RWPE2 (cell line): ENCODE data around the gene PRRC2B.

ENCODE experiments used
- ATAC-seq: fragments of 200-7000 bp; cut with Tn5 transposase; 3 replicates; pipeline ENCODE4 v1.9.1; 2021; ENCODE audit warnings: low read depth
- DNase-seq: peaks from one replicate; pipeline ENCODE4 v3.0.0-alpha.2; 2020; ENCODE audit warnings: low spot score
- H3K27ac ChIP-seq: fragments of 450-650 bp; 2 replicates; pipeline ENCODE4 v1.5.1; 2017; ENCODE audit warnings: mild to moderate bottlenecking; ENCODE audit not compliant: poor library complexity, severe bottlenecking
- H3K27me3 ChIP-seq: fragments of 250-450 bp; sonication (Bioruptor Pico); 2 replicates; pipeline ENCODE4 v1.5.1; 2021; ENCODE audit warnings: mild to moderate bottlenecking, moderate library complexity; ENCODE audit not compliant: insufficient read depth, poor library complexity, severe bottlenecking
- H3K36me3 ChIP-seq: fragments of 250-450 bp; sonication (Bioruptor Pico); 2 replicates; pipeline ENCODE4 v1.5.1; 2020; ENCODE audit warnings: low read depth, mild to moderate bottlenecking, moderate library complexity
- H3K4me1 ChIP-seq: fragments of 250-450 bp; sonication (Bioruptor Pico); 2 replicates; pipeline ENCODE4 v1.5.1; 2021; ENCODE audit warnings: mild to moderate bottlenecking, moderate library complexity; ENCODE audit not compliant: insufficient read depth, poor library complexity, severe bottlenecking
- H3K4me3 ChIP-seq: fragments of 250-450 bp; sonication (Bioruptor Pico); 2 replicates; pipeline ENCODE4 v1.5.1; 2021; ENCODE audit warnings: mild to moderate bottlenecking, moderate library complexity; ENCODE audit not compliant: severe bottlenecking
- H3K9me3 ChIP-seq: fragments of 250-450 bp; sonication (Bioruptor Pico); 2 replicates; pipeline ENCODE4 v1.5.1; 2021; ENCODE audit warnings: mild to moderate bottlenecking, moderate library complexity; ENCODE audit not compliant: severe bottlenecking
- CTCF ChIP-seq: fragments of 450-650 bp; IDR thresholded peaks from one replicate; pipeline ENCODE4 v1.5.1; 2017; ENCODE audit warnings: mild to moderate bottlenecking, moderate library complexity; ENCODE audit not compliant: poor library complexity, severe bottlenecking

Gene PRRC2B

DNA sequence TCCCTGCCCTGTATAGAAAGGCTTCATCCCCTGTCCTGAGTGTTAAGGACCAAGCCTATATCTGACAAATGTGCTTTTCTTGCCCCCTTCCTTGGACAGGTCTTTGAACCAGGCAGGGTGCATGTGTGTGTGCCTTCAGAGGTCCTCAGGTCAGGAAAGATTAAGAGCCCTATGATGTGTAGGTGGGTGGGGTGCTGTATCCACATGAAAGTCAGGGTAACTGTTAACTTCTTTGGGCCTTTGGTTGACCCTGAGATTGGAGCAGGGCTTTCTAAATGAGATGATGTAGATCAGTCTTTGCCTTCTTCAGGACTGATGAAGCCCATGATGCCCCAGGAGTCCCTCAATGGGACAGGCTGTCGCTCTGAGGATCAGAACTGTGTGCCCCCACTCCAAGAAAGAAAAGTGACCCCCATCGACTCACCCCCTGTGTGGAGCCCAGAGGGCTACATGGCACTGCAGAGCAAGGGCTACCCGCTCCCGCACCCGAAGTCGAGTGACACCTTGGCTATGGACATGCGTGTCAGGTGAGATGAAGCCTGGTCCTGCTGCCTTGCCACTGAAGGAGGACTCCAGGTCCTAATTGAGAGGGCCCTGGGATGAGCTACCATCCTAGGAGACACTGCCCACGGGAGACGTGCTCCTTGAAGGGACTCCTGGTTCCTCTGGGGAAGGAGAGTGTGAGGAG lies 79.5 kb downstream of the PRRC2B start:
- Histone ChIP-seq H3K4me3 (no peak overlapping the region), H3K4me1 (no peaks in the 10 kb centered on the region), H3K27me3 (no peaks in the 10 kb centered on the region), H3K9me3 (no peaks in the 10 kb centered on the region), H3K36me3 (peaks cover 98% of the 10 kb centered on the region), H3K27ac (no peak overlapping the region)
- no peak for TF ChIP-seq CTCF
- DNase-seq: peak; percentile 35
- ATAC-seq: no peak

DNA sequence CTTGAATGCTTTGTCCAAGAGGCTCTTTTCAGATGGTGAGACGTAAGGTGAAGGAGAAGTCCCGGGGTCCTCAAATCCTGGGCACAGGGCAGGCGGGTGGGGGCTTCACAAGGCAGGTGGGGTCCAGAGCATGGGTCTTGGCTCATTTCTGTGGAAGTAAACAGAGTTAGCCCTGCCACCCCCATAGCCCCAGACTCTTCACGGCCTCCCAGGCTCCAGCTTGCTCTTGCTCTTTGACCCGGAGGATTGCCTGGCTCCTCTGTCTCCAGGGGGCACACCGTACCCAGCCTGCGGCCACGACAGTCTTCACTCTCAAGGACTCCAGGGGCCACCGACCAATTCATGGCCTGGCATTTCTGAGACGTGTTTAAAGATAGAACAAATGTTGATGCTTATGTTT lies 80.0 kb downstream of the PRRC2B start:
- peak; percentile 22 for DNase-seq
- Histone ChIP-seq H3K4me3 (no peak overlapping the region), H3K36me3 (peaks cover 97% of the 10 kb centered on the region), H3K27ac (no peak overlapping the region), H3K4me1 (no peaks in the 10 kb centered on the region), H3K27me3 (no peaks in the 10 kb centered on the region), H3K9me3 (no peaks in the 10 kb centered on the region)
- ATAC-seq: no peak
- no peak for TF ChIP-seq CTCF

GRCh38 chr9:131474711-131475110 lies 80.8 kb downstream of the PRRC2B start:
- no peak for TF ChIP-seq CTCF
- Histone ChIP-seq H3K27me3 (no peaks in the 10 kb centered on the region), H3K27ac (no peak overlapping the region), H3K4me3 (no peak overlapping the region), H3K4me1 (no peaks in the 10 kb centered on the region), H3K36me3 (peaks cover 97% of the 10 kb centered on the region), H3K9me3 (no peaks in the 10 kb centered on the region)
- no peak for ATAC-seq
- DNase-seq: peak; percentile 45

DNA sequence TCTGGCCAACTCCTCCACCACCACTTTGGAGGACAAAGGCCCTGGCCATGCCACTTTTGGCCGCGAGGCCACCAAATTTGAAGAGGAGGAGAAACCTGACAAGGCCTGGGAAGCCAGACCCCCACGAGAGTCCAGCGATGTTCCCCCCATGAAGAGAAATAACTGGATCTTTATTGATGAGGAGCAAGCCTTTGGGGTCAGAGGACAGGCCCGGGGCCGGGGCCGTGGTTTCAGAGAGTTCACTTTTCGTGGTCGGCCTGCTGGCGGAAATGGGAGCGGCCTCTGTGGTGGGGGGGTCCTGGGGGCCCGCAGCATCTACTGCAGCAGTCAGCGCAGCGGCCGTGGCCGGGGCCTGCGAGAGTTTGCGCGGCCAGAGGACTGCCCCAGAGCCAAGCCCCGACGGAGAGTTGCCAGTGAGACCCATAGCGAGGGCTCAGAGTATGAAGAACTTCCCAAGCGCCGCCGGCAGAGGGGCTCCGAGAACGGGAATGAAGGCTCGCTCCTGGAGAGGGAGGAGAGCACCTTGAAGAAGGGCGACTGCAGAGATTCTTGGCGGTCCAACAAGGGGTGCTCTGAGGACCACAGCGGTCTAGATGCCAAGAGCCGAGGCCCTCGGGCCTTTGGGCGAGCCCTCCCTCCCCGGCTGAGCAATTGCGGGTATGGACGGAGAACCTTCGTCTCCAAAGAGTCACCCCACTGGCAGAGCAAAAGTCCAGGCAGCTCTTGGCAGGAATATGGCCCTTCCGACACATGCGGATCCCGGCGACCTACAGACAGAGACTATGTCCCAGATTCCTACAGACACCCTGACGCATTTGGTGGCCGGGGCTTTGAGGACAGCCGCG lies 81.4 kb downstream of the PRRC2B start:
- Histone ChIP-seq H3K27me3 (no peaks in the 10 kb centered on the region), H3K4me3 (no peak overlapping the region), H3K36me3 (peaks cover 97% of the 10 kb centered on the region), H3K27ac (no peak overlapping the region), H3K9me3 (no peaks in the 10 kb centered on the region), H3K4me1 (no peaks in the 10 kb centered on the region)
- ATAC-seq: no peak
- TF ChIP-seq CTCF: no peak
- DNase-seq: peak; percentile 53
